Measurements from ENCODE around the gene MED13.
A peak's percentile ranks its signal among the peaks of the same experiment; 100 is the strongest.
"Not testable (repeated sequence)": the region's sequence is repeated elsewhere in the genome, so short reads cannot be mapped to it uniquely, and the experiment has no call there.

The MED13 gene

GRCh38 chr17:62090021-62090824 lies 25.1 kb upstream of the MED13 start:
- no peak for DNase-seq (ENCODE audit: low read depth, low spot score)

GRCh38 chr17:62089334-62089733 lies 24.3 kb upstream of the MED13 start:
- no peak for DNase-seq (ENCODE audit: low read depth, low spot score)

GRCh38 chr17:62086737-62087136 lies 21.7 kb upstream of the MED13 start:
- DNase-seq (ENCODE audit: low read depth, low spot score), result no peak

GRCh38 chr17:62085511-62086408 lies 20.7 kb upstream of the MED13 start:
- peak; percentile 56 for DNase-seq (ENCODE audit: low read depth, low spot score)

GRCh38 chr17:62084585-62084984 lies 19.5 kb upstream of the MED13 start:
- DNase-seq (ENCODE audit: low read depth, low spot score), result no peak

GRCh38 chr17:62083651-62084050 lies 18.6 kb upstream of the MED13 start:
- DNase-seq (ENCODE audit: low read depth, low spot score), result no peak

- no peak for DNase-seq (ENCODE audit: low read depth, low spot score)
These were observed 15.6 kb upstream of the MED13 start for GRCh38 chr17:62080647-62081046.

- no peak for DNase-seq (ENCODE audit: low read depth, low spot score)
These were observed 12.9 kb upstream of the MED13 start for GRCh38 chr17:62078009-62078408.

GRCh38 chr17:62076864-62077788 lies 12.0 kb upstream of the MED13 start:
- DNase-seq (ENCODE audit: low read depth, low spot score), result no peak

- peak; percentile 52 for DNase-seq (ENCODE audit: low read depth, low spot score)
These were observed 10.3 kb upstream of the MED13 start for GRCh38 chr17:62075308-62075815.

GRCh38 chr17:62073993-62074392 lies 8.9 kb upstream of the MED13 start:
- no peak for DNase-seq (ENCODE audit: low read depth, low spot score)

- DNase-seq (ENCODE audit: low read depth, low spot score), result not testable (repeated sequence)
These were observed 7.8 kb upstream of the MED13 start for GRCh38 chr17:62072855-62073254.

- no peak for DNase-seq (ENCODE audit: low read depth, low spot score)
These were observed 5.8 kb upstream of the MED13 start for GRCh38 chr17:62070900-62071299.

- DNase-seq (ENCODE audit: low read depth, low spot score), result no peak
These were observed 2.4 kb upstream of the MED13 start for GRCh38 chr17:62067165-62068145.

GRCh38 chr17:62065611-62066468 lies 762 bp upstream of the MED13 start:
- DNase-seq (ENCODE audit: low read depth, low spot score), result peak; percentile 99

GRCh38 chr17:62064029-62064790 lies 868 bp downstream of the MED13 start:
- peak; percentile 28 for DNase-seq (ENCODE audit: low read depth, low spot score)

- no peak for DNase-seq (ENCODE audit: low read depth, low spot score)
These were observed 2.1 kb downstream of the MED13 start for GRCh38 chr17:62062944-62063343.

GRCh38 chr17:62062302-62062701 lies 2.8 kb downstream of the MED13 start:
- DNase-seq (ENCODE audit: low read depth, low spot score), result no peak

Data from astrocyte of the hippocampus (primary cell).